Loucy (cell line): ENCODE results near the gene FARSA.

Source experiments
- H2AFZ ChIP-seq: fragments of 200-600 bp; sonication (generic); 2 replicates; pipeline ENCODE4 v1.6.0; 2016; ENCODE audit warnings: antibody characterized with exemption, mild to moderate bottlenecking, low read length, moderate library complexity
- H3F3A ChIP-seq: fragments of 200-600 bp; 2 replicates; pipeline ENCODE4 v1.6.0; 2016; ENCODE audit warnings: antibody characterized with exemption, low read depth, mild to moderate bottlenecking
- H3K27me3 ChIP-seq: fragments of 200-600 bp; sonication (generic); 2 replicates; pipeline ENCODE4 v1.6.1; 2014; ENCODE audit warnings: low read length, mild to moderate bottlenecking; ENCODE audit not compliant: insufficient read depth, poor library complexity, severe bottlenecking
- H3K36me3 ChIP-seq: fragments of 200-600 bp; sonication (generic); 2 replicates; pipeline ENCODE4 v1.6.1; 2016; ENCODE audit warnings: low read length; ENCODE audit not compliant: insufficient read depth
- H3K4me1 ChIP-seq: fragments of 200-600 bp; sonication (generic); 2 replicates; pipeline ENCODE4 v1.5.1; 2014; ENCODE audit warnings: low read length, mild to moderate bottlenecking; ENCODE audit not compliant: insufficient read depth, poor library complexity, severe bottlenecking
- H3K4me2 ChIP-seq: fragments of 200-600 bp; sonication (generic); 2 replicates; pipeline ENCODE4 v1.6.0; 2014; ENCODE audit warnings: antibody characterized with exemption, low read length, low read depth, mild to moderate bottlenecking; ENCODE audit not compliant: poor library complexity, severe bottlenecking
- H3K4me3 ChIP-seq: fragments of 200-600 bp; sonication (generic); 2 replicates; pipeline ENCODE4 v1.5.1; 2014; ENCODE audit warnings: low read length, mild to moderate bottlenecking, mixed read lengths; ENCODE audit not compliant: poor library complexity, severe bottlenecking
- H3K79me2 ChIP-seq: fragments of 200-600 bp; sonication (generic); 2 replicates; pipeline ENCODE4 v1.6.1; 2014; ENCODE audit warnings: low read length; ENCODE audit not compliant: insufficient read depth
- H3K9ac ChIP-seq: fragments of 200-600 bp; sonication (generic); 2 replicates; pipeline ENCODE4 v1.6.0; 2014; ENCODE audit warnings: mild to moderate bottlenecking, low read depth, low read length, moderate library complexity; ENCODE audit not compliant: poor library complexity, severe bottlenecking
- H3K9me2 ChIP-seq: fragments of 200-600 bp; sonication (generic); replicated peaks from 2 replicates; pipeline ENCODE4 v1.6.1; 2016; ENCODE audit warnings: low read depth, low read length, mixed read lengths
- H3K9me3 ChIP-seq: fragments of 200-600 bp; sonication (generic); 2 replicates; pipeline ENCODE4 v1.6.1; 2014; ENCODE audit warnings: mild to moderate bottlenecking, antibody characterized with exemption, low read length, low read depth; ENCODE audit not compliant: insufficient read depth
- H4K20me1 ChIP-seq: fragments of 200-600 bp; sonication (generic); 2 replicates; pipeline ENCODE4 v1.6.0; 2014; ENCODE audit warnings: antibody characterized with exemption, low read length, mild to moderate bottlenecking; ENCODE audit not compliant: insufficient read depth, poor library complexity, severe bottlenecking
- CTCF ChIP-seq: fragments of 200-600 bp; sonication (generic); conservative IDR thresholded peaks from 2 replicates; pipeline ENCODE4 v1.5.1; 2014; ENCODE audit warnings: mild to moderate bottlenecking, antibody characterized with exemption, low read length
- EZH2phosphoT487 ChIP-seq: fragments of 200-600 bp; IDR thresholded peaks from 2 replicates; pipeline ENCODE4 v1.6.1; 2018; ENCODE audit warnings: antibody characterized with exemption, mild to moderate bottlenecking, moderate library complexity, borderline replicate concordance

Gene FARSA

GRCh38 chr19:12974301-12975220 lies 41.0 kb upstream of the FARSA start:
- Histone ChIP-seq H3K9me3 (no peaks in the 10 kb centered on the region), H3K27me3 (no peaks in the 10 kb centered on the region), H3K4me2 (no peak overlapping the region), H3K36me3 (no peaks in the 10 kb centered on the region), H3K4me1 (no peaks in the 10 kb centered on the region), H3F3A (no peaks in the 10 kb centered on the region), H3K9me2 (no peaks in the 10 kb centered on the region), H3K79me2 (no peaks in the 10 kb centered on the region), H3K4me3 (no peak overlapping the region), H3K9ac (no peak overlapping the region), H2AFZ (no peak overlapping the region), H4K20me1 (no peaks in the 10 kb centered on the region)
- TF ChIP-seq EZH2phosphoT487 (no peak), CTCF (no peak)

GRCh38 chr19:12973236-12973635 lies 39.7 kb upstream of the FARSA start:
- H3K9ac ChIP-seq: no peak overlapping the region
- H4K20me1 ChIP-seq: no peaks in the 10 kb centered on the region
- H3K9me2 ChIP-seq: no peaks in the 10 kb centered on the region
- H3K4me1 ChIP-seq: no peaks in the 10 kb centered on the region
- no peaks in the 10 kb centered on the region for H3K27me3 ChIP-seq
- H2AFZ ChIP-seq: no peak overlapping the region
- H3K9me3 ChIP-seq: no peaks in the 10 kb centered on the region
- no peaks in the 10 kb centered on the region for H3K79me2 ChIP-seq
- H3K4me3 ChIP-seq: no peak overlapping the region
- H3K4me2 ChIP-seq: no peak overlapping the region
- TF ChIP-seq EZH2phosphoT487 (no peak), CTCF (no peak)
- H3K36me3 ChIP-seq: no peaks in the 10 kb centered on the region
- H3F3A ChIP-seq: no peaks in the 10 kb centered on the region

- H3K9me3 ChIP-seq: no peaks in the 10 kb centered on the region
- no peak overlapping the region for H3K9ac ChIP-seq
- no peak overlapping the region for H3K4me2 ChIP-seq
- no peaks in the 10 kb centered on the region for H3K36me3 ChIP-seq
- no peak overlapping the region for H2AFZ ChIP-seq
- H3K4me1 ChIP-seq: peaks cover 6% of the 10 kb centered on the region
- H3K79me2 ChIP-seq: no peaks in the 10 kb centered on the region
- no peak overlapping the region for H3K4me3 ChIP-seq
- H3K9me2 ChIP-seq: no peaks in the 10 kb centered on the region
- H3K27me3 ChIP-seq: no peaks in the 10 kb centered on the region
- H3F3A ChIP-seq: no peaks in the 10 kb centered on the region
- TF ChIP-seq EZH2phosphoT487: no peak
- TF ChIP-seq CTCF: no peak
- no peaks in the 10 kb centered on the region for H4K20me1 ChIP-seq
Observed at GRCh38 chr19:12970070-12970820, 36.7 kb upstream of the FARSA start.
